Brain microvascular endothelial cell (primary cell): ENCODE measurements around the gene SLC26A5.

Experiments
- DNase-seq: peaks from one replicate; pipeline ENCODE4 v3.0.0-alpha.2; 2020
- H3K27ac ChIP-seq: fragments of 250-450 bp; sonication (Bioruptor Pico); 2 replicates; pipeline ENCODE4 v1.5.1; 2020; ENCODE audit warnings: mild to moderate bottlenecking, moderate library complexity
- H3K27me3 ChIP-seq: fragments of 250-450 bp; sonication (Bioruptor Pico); replicated peaks from 2 replicates; pipeline ENCODE4 v1.5.1; 2020; ENCODE audit warnings: mild to moderate bottlenecking
- H3K36me3 ChIP-seq: fragments of 250-450 bp; sonication (Bioruptor Pico); replicated peaks from 2 replicates; pipeline ENCODE4 v1.5.1; 2020; ENCODE audit warnings: mild to moderate bottlenecking
- H3K4me3 ChIP-seq: 2 replicates; pipeline ENCODE4 v1.5.1; 2011; ENCODE audit warnings: low read depth, mild to moderate bottlenecking, control low read depth, low read length, moderate library complexity
- in situ Hi-C: cut with HindIII; loops from 2 replicates; pipeline ENCODE4 v1.10.0; 2017; ENCODE audit warnings: low sequenced_read_pairs, low pct_ligation_motif_present
- TF ChIP-seq, protein P1 (sequence below): IDR thresholded peaks from 2 replicates; pipeline ENCODE4 v1.5.1; 2011; ENCODE audit warnings: low read depth, mild to moderate bottlenecking, moderate library complexity, low read length, control low read depth, inconsistent platforms; ENCODE audit errors: missing control alignments

The SLC26A5 gene

GRCh38 chr7:103347507-103348267, 98.3 kb downstream of the SLC26A5 start, which contains the start of gene PSMC2:
Gene PSMC2, plus strand, starts transcription at chr7:103347643. Its CDS starts 69 bp downstream, at chr7:103347712.
- TF ChIP-seq, protein P1, sequence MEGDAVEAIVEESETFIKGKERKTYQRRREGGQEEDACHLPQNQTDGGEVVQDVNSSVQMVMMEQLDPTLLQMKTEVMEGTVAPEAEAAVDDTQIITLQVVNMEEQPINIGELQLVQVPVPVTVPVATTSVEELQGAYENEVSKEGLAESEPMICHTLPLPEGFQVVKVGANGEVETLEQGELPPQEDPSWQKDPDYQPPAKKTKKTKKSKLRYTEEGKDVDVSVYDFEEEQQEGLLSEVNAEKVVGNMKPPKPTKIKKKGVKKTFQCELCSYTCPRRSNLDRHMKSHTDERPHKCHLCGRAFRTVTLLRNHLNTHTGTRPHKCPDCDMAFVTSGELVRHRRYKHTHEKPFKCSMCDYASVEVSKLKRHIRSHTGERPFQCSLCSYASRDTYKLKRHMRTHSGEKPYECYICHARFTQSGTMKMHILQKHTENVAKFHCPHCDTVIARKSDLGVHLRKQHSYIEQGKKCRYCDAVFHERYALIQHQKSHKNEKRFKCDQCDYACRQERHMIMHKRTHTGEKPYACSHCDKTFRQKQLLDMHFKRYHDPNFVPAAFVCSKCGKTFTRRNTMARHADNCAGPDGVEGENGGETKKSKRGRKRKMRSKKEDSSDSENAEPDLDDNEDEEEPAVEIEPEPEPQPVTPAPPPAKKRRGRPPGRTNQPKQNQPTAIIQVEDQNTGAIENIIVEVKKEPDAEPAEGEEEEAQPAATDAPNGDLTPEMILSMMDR = no peak
- in situ Hi-C loops = no loop called here
- peak; percentile 90 for DNase-seq
- H3K27ac ChIP-seq = peak within 1 kb of the TSS; percentile 93
- H3K36me3 ChIP-seq = peaks cover 11% of the 10 kb centered on the region
- H3K4me3 ChIP-seq = peak within 1 kb of the TSS; percentile 91
- H3K27me3 ChIP-seq = no peaks in the 10 kb centered on the region

DNA sequence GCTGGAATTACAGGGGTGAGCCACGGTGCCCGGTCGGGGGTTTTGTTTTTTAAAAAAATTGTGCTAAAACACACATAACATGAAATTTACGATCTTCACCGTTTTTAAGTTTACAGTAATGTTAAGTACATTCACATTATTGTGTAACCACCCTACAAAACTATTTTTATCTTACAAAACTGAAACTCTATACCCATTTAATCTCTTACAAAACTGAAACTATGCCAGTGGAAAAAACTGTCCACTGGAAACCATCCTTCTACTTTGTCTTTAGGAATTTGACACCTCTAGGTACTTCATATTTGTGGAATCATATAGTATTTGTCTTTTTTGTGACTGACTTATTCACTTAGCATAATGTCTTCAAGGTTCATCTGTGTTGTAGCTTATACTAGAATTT, 99.6 kb downstream of the SLC26A5 start:
- no peak for DNase-seq
- in situ Hi-C loops = no loop called here
- H3K4me3 ChIP-seq = no peak overlapping the region
- H3K27me3 ChIP-seq = no peaks in the 10 kb centered on the region
- H3K27ac ChIP-seq = no peak overlapping the region
- H3K36me3 ChIP-seq = peaks cover 6% of the 10 kb centered on the region
- TF ChIP-seq, protein P1 = no peak

DNA sequence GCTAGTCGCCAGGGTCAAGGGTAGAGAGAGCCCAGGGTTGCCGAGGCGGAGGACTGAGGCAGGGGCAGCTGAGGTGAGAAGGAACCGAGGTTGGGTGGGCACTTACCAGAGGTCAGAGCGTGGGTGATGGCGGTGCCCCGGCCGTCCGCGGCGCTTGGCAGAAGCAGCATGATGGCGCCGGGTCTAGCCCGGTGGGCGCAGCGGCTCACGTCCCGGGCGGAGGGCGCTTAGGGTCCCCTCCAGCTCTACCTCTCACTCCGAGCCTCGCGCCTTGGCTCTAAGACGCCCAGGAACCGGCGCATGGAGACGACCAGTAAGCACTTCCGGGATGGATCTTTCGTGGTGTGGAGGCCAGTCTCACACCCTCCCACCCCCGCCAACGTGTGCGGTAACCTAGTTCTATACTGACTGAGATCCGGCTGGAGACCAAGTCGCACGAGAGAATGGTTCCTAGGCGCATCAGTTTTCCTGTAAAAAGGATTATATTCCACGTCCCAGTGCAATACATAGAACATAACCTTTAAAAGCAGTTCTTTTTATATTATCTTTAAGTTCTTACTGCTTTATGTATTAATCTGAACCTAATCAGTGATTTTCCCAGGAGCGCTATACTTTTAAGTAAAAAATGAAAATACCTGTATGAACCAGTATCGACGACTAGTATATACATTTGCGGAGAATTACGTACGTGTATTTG, 101.4 kb downstream of the SLC26A5 start, which contains the start of gene DNAJC2:
Gene DNAJC2 (minus strand): TSS at position 315 of the 697 bp plus-strand sequence. CDS start 145 bp downstream, at position 170.
- Histone ChIP-seq H3K36me3 (peaks cover 16% of the 10 kb centered on the region), H3K27ac (peak within 1 kb of the TSS; percentile 68), H3K27me3 (no peaks in the 10 kb centered on the region), H3K4me3 (peak within 1 kb of the TSS; percentile 93)
- in situ Hi-C loops = no loop called here
- TF ChIP-seq, protein P1 = no peak
- DNase-seq = peak; percentile 87

DNA sequence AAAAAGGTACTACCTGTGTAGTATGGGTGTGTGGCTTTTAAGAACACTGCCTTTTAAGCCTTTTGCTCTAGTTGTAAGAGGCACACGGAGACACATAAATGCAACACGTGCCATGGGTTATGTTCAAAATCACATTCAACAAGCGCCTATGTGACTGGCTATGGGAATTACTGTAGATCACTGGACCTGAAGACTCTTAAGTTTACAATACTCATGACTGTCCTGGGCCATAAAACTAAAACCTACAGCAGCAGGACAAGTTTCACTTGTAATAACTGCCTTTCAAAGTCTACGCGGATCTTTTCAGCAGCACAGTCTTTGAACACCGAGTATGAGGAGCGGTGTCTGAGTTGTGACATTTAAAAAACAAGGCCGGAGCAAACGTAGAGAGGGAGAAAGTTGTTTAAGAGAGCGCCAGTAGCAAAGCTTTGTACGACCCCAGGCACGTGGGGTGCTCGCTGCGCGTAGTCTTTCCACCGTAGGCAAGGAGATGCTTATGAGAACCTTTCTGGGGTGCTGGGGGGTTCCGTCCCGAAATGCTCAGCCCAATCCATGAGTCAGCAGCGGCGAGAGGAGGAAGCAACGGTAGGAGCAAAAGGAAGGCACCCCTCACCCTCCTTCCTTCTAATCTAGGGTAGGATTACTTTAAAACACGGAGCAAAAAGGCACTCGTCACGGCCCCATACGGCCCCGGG, 102.1 kb downstream of the SLC26A5 start:
- Histone ChIP-seq H3K36me3 (peaks cover 21% of the 10 kb centered on the region), H3K4me3 (peak overlapping the region; percentile 93), H3K27ac (peak overlapping the region; percentile 68), H3K27me3 (no peaks in the 10 kb centered on the region)
- DNase-seq = peak; percentile 16
- TF ChIP-seq, protein P1 = no peak
- in situ Hi-C loops = no loop called here

DNA sequence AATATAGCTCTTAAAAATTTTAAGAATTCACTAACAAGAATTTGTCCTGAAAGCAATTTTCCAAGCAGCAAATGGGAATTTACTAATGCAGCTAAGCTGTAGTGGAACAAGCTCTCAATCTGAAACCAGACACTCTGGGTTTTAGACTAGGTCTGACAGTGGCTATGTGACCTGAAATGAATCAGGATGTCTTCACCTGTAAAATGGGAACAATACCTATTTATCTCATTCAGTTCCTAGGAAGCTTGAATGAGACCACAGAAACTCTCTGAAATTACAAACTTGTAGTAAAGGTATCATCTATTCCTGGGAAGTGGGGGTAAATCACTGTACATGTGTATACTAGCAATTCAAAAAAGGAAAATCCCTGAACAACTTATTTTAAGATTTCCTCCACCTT, 102.7 kb downstream of the SLC26A5 start:
- TF ChIP-seq, protein P1 = no peak
- no peak overlapping the region for H3K27ac ChIP-seq

More for the DNA sequence above, 102.7 kb downstream of the SLC26A5 start:
- H3K4me3 ChIP-seq = peak overlapping the region; percentile 93
- DNase-seq = no peak
- H3K36me3 ChIP-seq = peaks cover 25% of the 10 kb centered on the region
- no peaks in the 10 kb centered on the region for H3K27me3 ChIP-seq
- in situ Hi-C loops = no loop called here
